GM12864 (cell line): ENCODE data around the gene AIRE.

Experiments
- DNase-seq: peaks from one replicate; pipeline ENCODE4 v3.0.0-alpha.2; 2011; ENCODE audit warnings: low read depth
- H3K4me3 ChIP-seq: 2 replicates; pipeline ENCODE4 v1.5.1; 2011; ENCODE audit warnings: mild to moderate bottlenecking, low read depth, low read length, control low read depth
- CTCF ChIP-seq: IDR thresholded peaks from 2 replicates; pipeline ENCODE4 v1.5.1; 2011; ENCODE audit warnings: low read depth, mild to moderate bottlenecking, moderate library complexity, low read length, control low read depth, inconsistent platforms; ENCODE audit errors: missing control alignments

AIRE gene

GRCh38 chr21:44317871-44318270 lies 32.2 kb downstream of the AIRE start:
- no peak overlapping the region for H3K4me3 ChIP-seq
- no peak for TF ChIP-seq CTCF
- DNase-seq, result no peak

GRCh38 chr21:44318489-44319285 lies 33.0 kb downstream of the AIRE start:
- DNase-seq, result no peak

GRCh38 chr21:44319407-44320065 lies 33.9 kb downstream of the AIRE start:
- H3K4me3 ChIP-seq, result no peak overlapping the region
- DNase-seq, result no peak
- TF ChIP-seq CTCF, result no peak

More at GRCh38 chr21:44318489-44319285, 33.0 kb downstream of the AIRE start:
- no peak overlapping the region for H3K4me3 ChIP-seq
- TF ChIP-seq CTCF, result no peak

GRCh38 chr21:44320847-44321246 lies 35.2 kb downstream of the AIRE start:
- H3K4me3 ChIP-seq, result no peak overlapping the region
- DNase-seq, result no peak
- no peak for TF ChIP-seq CTCF

GRCh38 chr21:44321846-44322450 lies 36.3 kb downstream of the AIRE start:
- no peak for TF ChIP-seq CTCF
- no peak for DNase-seq
- no peak overlapping the region for H3K4me3 ChIP-seq

GRCh38 chr21:44322621-44323325 lies 37.1 kb downstream of the AIRE start:
- H3K4me3 ChIP-seq, result no peak overlapping the region
- no peak for DNase-seq
- no peak for TF ChIP-seq CTCF
